NCI-H2081 (cell line): ENCODE data around the gene IQCE.
"Not testable (repeated sequence)": the region's sequence is repeated elsewhere in the genome, so short reads cannot be mapped to it uniquely, and the experiment has no call there.

ENCODE experiments used
- DNase-seq, 2 experiments: peaks; one replicate each; lab custom pipeline; 2025; lab: John Stamatoyannopoulos, UW

The IQCE gene

DNA sequence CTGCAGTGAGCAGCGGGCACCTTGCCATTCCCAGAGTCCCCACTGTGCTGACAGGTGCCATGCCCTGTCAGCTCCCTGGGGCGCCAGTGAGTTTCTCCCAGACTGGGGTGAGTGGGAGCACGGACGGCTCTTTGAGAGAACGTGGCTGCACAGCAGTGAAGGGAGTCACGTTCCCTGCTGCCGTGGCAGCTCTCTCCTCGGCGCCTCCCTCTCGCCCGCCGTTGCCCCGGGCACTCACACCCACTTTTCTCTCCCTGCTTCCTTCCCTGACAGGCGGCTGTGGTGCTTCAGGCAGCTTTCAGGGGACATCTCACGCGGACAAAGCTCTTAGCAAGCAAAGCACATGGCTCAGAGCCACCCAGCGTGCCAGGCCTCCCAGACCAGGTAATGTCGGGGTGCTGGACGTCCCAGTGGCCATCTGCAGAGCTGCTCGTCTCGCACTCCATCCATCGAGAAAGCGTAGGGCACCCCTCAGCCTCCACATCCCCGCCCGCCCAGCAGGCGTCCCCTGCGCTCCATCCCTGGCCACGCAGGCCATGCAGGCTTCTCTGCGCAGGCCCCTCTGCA is 45.9 kb downstream of the IQCE start:
- peak; percentile 76 to 91 for DNase-seq

DNA sequence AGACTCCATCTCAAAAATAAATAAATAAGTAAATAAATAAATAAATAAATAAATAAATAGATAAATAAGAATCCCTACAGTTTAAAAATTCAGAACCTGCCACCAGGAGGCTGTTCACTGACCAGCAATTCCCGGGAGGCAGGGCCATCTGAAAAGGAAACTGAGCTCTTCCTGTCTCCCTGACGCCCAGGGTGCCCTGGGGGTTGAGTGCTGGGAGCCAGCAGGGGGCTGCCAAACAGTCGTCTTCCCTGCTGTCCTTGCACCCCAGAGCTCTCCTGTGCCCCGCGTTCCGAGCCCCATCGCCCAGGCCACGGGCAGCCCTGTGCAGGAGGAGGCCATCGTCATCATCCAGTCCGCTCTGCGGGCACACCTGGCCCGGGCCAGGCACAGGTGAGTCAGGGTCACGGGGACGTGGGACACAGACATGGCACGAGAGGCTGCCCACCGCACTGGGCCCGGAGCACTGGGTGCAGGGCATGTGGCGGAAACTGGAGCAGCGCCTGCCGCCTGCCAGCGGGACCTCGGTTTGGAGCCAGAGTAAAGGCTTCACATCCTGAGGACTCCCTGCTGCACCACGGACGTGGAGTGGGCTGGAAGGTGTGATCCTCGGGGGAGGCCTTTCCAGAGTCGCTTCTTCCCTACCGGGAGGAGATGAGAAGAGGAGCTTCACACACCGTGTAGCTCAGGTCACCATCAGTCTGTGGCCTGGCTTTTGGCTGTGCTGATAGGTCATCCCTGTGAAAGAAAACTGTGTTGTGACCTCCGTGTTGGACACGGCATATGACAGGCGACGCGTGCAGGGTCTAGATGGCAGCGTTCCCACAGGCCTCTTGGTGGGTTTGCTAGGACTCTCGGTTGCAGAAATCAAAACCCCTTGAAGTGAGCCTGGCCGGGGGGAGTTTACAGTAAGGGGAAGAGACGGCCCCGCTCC is 47.1 kb downstream of the IQCE start:
- DNase-seq, result no peak

DNA sequence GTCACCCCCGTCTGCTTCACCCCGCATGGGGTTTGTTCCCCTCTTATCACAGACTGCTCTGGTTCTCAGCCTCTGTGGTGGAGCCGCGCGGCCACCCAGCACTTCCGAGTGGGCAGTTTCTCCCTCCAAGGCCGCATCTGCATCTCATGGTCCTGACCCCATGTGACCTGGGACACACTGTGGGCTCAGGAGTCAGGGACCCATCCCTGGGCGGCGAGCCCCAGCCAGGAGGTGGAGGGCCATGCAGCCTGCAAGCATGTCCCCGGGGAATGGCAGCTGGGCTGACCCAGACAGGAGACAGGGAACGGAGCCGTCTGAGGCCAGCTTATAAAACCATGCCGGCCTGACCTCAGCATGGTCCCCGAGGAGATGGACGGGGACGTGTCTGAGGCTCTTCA is 47.8 kb downstream of the IQCE start:
- no peak for DNase-seq

DNA sequence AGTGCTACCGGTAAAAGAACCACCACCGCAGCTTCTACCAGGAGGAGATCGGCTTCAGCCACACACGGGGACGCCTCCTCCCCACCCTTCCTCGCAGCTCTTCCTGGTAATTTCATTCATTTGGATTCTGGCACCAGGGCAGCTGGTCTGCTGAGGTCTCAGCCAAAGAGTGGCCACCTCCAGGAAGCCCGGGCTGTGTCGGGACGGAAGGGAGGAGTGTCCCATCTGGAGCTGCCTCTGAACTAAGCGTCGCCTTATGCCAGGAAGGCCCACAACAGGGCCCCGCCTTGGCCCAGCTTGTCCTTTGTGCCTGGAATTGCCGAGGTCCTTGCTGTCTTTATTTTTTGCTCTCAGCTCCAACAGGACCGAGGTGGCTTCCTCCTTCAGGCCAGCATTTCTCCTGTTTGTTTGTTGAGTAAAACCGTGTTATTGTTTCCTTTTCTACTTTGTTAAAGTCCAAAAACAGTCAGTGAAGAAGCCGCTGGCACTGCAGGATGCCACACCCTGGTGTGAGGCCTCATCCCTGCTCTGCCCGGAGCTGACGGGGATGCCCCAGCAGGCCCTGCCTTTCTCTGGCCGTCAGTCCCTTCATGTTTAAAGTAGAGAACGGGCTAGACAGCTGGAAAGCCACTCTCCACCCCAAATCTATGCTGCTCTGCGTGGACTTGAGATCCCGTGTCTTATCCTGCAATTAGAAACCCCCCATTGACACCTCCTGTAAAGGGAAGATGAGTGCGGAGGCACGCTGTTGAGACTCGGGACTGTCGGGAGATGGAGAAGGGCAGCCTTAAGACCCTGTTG is 48.5 kb downstream of the IQCE start:
- no peak for DNase-seq

DNA sequence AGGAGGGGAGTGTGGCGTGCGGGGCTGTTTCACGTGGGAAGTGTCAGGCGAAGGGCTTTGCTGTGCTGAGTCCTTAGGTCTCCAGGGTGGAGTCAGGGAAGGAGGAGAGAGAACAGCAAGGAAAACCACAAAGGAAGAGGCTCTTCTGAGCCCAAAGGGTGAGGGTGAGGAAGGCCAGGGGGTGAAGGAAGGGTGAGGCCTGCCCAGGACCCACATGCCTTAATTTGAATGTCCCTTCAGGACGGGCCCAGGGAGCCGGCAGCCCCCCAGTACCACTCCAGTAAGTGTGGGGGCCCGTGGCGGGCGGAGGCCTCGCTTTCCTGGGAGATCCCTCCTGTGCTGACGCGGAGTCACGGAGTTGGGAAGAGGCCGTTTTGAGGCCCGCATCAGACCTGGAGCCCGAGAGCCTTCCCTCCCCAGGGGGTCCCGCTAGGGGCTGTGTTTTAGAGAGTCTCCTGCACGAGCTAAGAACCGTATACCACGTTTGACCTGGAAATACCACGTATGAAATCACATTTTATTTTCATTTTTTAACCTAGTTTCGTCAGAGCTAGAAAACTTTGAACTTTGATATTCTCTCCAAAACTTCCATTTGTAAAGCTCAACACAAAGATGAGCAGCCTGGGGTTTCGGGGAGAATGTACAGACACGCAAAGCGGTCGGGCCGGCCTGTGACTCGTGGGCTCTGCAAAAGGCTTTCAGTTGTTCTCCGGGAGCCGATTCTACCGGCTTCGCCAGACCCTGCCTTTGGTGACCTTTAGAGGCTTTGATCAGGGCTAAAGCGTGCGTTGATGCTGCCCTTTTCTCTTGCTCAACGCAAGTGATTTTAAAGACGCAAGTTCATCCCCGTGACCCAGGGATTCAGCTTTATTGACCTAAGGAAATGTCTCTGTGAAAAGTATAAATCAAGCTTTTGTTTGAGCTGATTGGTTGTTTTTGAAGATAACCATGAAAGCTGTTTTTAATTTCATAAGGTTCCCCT is 49.4 kb downstream of the IQCE start:
- DNase-seq, result no peak

DNA sequence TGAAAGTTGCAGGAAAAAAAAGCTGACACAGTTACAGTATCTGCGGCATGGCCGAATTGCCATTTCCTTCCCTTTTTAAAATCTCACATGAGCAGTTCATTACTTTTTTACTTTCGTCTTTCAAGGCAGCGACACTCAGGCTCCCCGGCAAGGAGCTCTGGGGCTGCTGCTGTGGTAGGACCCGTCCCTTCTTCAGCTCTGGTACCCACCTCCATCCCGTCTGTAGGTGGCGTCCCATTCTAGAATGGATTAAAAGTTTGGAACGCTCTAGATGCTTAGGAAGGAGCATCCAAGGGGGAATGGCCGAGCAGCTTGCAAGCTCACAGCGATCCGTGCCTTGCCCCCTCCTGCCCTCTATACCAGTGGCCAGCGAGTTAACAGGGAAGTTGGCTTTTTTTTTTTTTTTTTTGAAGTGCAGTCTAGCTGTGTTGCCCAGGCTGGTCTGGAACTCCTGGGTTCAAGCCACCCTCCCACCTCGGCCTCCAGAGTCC is 50.2 kb downstream of the IQCE start:
- no peak for DNase-seq

DNA sequence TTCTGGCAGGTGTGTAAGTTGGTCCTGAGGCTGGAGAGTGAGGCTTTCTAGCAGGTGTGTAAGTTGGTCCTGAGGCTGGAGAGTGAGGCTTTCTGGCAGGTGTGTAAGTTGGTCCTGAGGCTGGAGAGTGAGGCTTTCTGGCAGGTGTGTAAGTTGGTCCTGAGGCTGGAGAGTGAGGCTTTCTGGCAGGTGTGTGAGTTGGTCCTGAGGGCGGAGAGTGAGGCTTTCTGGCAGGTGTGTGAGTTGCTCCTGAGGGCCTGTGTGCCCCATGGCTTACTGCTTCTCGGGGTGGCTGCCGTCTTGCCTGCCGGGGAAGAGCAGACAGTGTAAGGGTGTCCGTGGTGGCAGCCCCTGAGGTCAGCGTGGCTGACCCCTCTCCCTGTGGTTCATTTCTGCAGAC is 50.9 kb downstream of the IQCE start:
- DNase-seq, result not testable (repeated sequence)

DNA sequence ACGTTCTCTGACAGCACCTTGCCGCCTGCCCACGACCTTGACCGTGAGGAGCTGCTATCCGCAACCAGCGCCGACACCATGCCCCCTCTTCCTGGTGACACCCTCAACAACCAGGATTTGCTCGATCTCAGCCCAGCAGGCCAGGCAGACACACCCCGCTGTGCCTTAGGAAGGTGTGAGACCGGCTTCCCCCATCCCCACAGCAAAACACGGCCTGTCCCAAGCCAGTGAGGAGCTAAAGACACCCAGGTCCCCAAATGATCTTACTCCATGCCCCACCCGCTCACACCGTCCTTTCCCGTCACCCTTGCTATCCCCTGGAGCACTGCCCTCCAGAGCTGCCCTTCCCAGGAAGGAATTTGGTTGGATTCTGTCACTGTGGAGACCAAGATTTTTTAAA is 51.7 kb downstream of the IQCE start:
- DNase-seq, result no peak

DNA sequence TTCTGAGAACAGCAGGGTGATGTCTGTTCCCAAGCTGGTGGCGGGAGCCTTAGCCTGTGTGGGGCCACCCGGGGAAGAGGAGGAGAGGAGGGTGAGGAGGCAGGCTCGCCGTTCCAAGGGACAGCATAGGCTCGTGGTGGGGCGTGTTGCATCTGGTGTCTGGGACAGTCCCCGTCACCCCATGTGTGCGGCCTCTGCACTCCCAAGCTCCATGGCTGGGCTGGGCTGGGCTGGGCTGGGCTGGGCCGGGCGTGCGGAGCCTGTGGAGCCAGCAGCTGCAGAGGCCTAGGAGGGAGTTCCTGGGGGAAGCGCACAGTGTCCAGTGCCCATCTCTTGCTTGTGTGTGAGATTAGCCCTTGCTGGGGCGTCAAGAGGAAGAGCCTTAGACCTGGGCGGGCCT is 52.1 kb downstream of the IQCE start:
- DNase-seq, result no peak

DNA sequence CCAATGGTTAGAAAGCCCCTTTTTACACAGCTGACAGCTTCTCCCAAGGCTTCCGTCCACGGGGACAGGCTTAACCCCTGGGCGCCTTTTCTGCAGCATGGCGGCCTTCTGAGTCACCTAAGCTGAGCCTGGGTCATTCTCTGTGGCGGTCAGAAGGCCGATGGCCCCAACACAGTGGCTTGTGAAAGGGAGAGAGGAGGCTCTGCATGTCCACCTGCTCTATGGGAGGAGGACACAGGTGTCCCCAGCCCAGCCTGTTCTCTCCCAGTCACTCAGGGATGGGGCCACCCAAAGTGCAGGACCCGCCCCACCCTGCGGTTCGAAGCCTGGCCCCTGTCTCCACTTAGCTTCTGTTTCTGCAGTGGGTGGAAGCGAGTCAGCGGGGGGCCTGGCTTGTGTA is 52.6 kb downstream of the IQCE start:
- no peak for DNase-seq

DNA sequence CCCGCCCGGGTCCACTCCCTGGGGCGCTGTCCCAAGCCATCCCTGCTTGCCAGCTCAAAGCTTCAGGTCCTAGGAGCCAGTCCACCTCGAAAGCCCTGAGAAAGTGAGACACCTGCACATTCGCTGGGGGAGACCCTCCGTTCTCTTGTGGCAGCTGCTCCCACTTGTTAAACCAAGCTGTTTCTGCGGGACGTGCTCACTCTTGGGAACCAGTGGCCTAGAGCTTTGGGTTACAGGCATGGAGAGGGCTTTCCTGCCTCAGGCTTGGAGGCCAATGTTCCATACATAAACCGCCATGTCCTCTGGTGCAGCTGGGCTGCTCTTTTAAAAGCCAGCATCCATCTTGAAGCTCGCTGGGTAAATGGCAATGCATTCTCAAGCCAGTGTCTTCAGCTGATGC is 53.1 kb downstream of the IQCE start:
- DNase-seq, result no peak

DNA sequence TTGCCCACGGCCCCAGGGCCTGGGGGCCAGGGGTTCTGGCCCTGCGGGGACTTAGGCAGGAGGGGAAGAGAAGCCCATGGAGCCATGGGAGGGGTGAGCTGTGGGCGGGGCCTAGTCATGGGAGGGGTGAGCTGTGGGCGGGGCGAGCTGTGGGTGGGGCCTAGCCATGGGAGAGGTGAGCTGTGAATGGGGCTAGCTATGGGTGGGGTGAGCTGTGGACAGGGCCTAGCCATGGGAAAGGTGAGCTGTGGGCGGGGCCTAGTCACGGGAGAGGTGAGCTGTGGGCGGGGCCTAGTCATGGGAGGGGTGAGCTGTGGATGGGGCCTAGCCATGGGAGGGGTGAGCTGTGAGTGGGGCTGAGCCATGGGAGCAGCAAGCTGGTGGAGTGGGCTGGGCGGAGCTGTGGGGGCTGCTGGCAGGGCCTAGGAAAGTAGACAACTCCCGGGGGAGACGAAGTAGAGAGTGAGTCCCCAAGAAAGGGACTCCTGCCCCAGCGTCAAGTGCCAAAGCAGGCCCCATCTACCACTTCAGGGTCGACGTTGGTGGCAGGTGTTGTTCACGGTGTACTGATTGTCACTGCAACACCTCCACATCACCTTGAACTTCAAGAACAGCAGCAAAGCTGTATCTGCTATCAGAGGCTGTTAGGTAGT is 53.8 kb downstream of the IQCE start:
- DNase-seq, result no peak

DNA sequence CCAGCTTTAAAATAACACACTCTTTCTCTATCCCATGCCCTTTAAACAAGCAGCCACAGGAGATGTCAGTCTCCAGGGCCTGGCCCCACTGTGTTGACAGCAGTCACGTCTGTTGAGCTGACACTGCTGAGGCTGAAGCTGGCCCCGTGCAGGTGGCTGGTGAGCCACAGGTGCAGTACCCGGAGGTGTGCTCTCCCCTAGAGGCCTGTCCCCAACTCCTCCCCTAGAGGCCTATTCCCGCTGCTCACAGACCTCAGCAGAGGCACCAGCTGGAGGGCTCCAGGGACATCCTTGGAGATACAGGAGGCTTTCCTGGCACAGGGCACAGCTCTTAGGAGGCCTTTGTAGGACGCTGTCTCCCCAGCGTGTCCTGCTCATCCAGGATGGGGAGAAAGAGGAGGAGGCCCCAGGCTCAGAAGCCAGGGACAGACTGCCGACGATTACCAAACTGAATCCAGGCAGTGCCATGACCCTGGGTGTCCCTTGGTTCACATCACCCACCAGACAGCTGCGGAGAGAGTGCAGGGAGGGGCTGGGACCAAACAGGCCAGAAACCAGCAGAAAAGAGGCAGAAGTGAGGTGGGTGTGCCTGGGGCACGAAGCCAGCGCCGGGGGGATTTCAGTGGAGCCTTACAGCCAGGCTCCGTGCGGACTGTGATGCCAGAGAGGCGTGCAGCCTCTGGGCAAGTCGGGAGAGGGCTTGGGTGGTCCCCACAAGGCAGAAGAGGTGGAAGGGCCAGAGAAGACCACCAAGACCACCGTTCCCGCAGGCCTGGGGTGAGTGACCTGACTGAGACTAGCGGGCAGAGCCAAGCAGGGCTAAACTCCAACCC is 54.5 kb downstream of the IQCE start:
- DNase-seq, result peak in 1 of 2 experiments; percentile 48

DNA sequence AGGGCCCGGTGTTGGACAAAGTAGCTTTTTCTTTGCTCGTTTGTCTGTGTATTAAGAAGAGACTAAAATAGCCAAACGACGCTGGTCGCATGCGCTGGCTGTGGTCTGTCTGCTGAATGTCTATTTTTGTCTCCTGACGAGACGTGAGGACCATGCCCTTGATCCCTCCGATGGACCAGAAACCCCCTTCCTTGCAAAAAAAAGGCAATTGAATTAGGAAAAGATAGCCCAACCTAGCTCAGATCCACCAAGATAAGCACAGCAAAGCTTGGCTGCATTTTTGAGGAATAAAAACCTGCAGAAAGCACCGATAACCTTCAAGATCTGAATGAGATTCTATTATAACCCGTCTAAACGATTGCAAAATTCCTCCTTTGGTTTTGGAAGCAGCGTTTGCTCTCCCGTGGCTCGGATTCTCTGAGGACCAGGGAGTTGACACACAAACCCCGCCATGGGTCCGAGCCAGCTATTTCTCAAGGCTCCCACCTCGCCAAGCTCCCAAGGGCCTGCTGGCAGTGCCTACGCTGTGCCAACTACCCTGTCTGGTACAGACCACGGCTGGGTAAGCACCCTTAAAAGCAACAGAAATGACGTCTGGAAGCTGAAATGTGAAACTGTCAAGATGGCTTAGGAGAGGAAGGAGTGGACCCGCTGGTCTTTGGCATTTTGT is 55.3 kb downstream of the IQCE start:
- peak; percentile 32 to 61 for DNase-seq

DNA sequence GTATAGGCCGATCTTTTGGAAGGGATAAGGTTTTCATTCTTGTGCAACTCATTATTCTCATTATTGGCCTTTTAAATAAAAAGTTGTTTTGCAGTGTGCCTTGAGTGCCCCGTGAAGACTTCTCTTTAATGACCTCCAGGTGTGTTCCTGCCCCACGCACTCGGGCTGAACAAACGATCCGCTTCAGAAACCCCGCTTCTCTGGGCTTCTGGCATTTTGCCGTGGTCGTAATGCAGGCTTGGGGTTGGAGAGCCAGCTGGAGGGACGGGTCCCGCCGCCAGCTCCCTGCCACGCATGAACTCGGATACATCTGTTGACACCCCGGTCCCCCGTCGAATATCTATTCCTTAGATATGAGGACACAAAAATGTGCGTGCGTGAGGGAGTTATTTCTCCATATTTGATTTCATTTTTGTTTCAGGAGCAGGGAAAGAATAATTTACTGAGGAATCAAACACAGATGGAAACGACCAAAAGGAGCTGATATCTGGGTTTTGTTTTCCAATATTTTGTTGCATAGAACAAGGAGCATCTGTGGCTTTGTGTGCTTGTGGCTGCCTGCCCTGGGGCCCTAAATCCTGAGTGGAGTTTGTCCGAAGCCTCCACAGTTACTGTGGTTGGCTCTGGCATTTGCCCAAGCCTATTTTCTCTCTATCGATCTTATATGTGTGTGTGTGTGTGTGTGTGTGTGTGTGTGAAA is 56.0 kb downstream of the IQCE start:
- DNase-seq, result peak in 1 of 2 experiments; percentile 69

DNA sequence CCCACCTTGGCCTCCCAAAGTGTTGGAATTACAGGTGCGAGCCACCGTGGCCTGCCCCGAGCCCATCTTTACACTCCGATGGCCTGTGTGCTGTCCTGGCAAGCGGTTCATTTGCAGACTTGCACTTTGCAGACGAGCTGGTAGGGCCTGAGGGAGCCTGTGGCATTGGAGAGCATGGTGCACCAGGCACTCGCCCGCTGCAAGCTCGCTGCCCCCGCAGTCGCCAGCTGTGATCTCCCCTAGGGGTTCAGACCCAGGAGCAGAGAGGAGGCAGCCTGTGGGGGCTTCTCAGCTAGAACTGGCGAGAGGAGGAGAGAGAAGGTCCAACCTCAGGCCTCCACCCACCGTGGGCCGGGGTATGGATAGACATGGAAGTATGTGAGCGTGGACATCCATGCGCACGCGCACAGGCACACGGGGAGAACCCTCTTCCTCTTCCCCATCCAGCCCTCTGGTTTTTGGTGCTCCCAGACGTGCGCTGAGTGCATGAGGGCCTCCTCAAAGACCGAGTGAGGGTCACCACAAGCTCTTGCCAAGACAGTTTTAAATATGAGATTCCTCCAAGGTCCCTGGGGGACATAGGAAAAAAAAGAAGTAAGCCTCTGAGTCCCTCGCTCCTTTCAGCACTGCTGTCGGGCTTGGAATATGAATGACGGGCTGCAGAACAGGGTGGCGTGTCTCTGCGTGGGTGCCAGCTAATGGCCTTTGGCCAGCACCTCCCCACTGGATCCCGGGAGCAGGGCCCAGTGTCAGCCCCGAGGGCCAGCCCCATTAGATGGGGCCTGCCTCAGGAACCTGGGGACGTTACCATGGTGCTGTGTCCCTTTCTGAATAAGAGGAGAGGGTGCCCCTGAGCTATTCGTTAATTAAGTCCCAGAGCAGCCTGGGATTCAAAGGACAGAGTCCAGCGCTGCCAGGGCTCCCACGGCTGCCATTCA is 57.9 kb downstream of the IQCE start:
- DNase-seq, result no peak

DNA sequence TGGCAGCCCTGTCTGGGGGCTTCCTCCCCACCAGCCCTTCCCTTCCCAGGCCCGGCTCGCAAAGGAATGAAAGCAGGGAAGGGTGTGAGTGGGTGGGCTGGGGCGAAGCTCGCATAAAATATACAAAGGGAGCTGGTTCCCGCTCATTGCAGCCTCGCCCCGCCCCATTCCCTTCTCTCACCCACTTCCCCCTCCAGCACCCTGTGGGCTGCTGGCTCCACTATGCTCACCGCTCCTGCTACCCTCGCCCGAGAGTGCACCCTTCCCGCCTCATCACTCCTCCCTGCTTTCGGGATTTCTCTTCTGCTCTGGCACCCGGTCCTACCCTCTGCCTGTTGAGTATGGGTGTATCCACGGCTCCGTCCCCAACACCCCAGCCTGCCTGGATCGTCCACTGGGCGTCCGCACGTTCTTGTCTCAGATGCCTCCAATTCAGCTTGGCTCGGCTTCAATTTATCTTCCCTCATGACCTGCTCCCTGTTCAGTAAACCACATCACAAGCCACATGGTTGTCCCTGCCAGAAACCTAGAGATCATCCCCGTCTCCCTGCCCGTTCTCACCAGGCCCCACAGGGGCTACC is 58.6 kb downstream of the IQCE start:
- DNase-seq, result no peak
